ENCODE results near the gene TMA7.

GRCh38 chr3:48492461-48493202 lies 52.6 kb downstream of the TMA7 start:
- TF ChIP-seq CTCF (conservative IDR thresholded peaks at IDR 0.05; ENCODE audit: low read length), result no peak
- no peak for TF ChIP-seq EZH2phosphoT487 (IDR thresholded peaks at IDR 0.05; ENCODE audit: borderline replicate concordance, low read depth, low read length)
